RWPE1 (cell line): ENCODE data around the gene SERPINB6.

ENCODE experiments used
- CTCF ChIA-PET: fragments of 350-600 bp; sonication (Branson Sonifier 250); formaldehyde crosslinking; extraction: SDS; loops from one replicate; lab custom pipeline; 2021; lab: Yijun Ruan, JAX
- POLR2A ChIA-PET: fragments of 400-600 bp; formaldehyde crosslinking; extraction: SDS; loops from one replicate; lab custom pipeline; 2020; ENCODE audit warnings: antibody characterized with exemption; ENCODE audit not compliant: low non-redundant PET; lab: Yijun Ruan, JAX
- DNase-seq: peaks from one replicate; pipeline ENCODE4 v3.0.0; 2012; ENCODE audit warnings: low spot score
- H3K27ac ChIP-seq: fragments of 450-650 bp; 2 replicates; pipeline ENCODE4 v1.5.1; 2017
- CTCF ChIP-seq: fragments of 450-650 bp; conservative IDR thresholded peaks from 2 replicates; pipeline ENCODE4 v1.5.1; 2017; ENCODE audit warnings: low read depth, mild to moderate bottlenecking

SERPINB6 gene

DNA sequence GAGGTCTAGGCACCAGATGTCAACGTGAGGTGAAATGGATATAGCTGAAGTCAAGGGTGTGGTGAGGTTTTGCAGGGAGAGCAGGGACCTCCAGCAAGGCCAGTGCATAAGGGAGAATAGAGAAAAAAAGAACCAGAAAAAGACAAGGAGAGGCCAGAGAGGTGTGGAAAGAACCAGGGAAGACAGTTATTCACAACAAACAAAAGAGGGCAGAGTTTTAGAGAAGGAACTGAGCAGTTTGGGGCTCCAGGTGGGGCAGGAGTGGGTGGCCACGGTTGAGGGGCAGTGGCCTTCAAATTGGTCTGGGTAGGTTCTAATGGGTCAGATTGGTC lies 16.7 kb upstream of the SERPINB6 start:
- peak overlapping the region; percentile 100 for H3K27ac ChIP-seq
- no peak for TF ChIP-seq CTCF
- no peak for DNase-seq
- ChIA-PET CTCF (interaction anchor here (0.6 to 1.9 kb wide), 7 partner anchors 8 to 173 kb away, joined by 3 to 11 read pairs (median 3); no protein-coding TSS in a partner anchor), POLR2A (interaction anchor here (0.7 to 1.3 kb wide), 4 partner anchors 8 to 1433 kb away, joined by 3 to 4 read pairs (median 3); partner anchors contain the start of gene WRNIP1)

DNA sequence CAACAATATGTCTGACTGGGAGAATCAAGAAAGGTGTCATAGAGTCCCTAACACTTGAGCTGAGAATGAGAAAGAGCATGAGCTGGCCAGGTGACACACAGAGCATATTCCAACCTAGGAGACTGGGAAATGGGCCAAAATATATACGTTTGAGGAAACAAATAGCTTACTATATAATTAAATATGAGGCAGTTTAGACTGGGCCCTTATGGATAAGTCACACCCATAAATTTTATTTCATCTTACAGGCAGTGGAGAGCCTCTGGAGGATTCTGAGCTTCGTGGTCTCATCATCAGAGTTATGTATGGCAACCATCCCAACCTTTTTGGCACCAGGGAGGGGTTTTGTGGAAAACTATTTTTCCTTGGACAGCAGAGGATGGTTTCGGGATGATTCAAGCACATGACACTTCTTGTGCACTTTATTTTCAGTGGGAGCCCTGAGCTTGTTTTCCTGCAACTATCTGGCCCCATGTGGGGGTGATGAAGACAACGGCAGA lies 15.4 kb upstream of the SERPINB6 start:
- DNase-seq = no peak
- peak overlapping the region; percentile 100 for H3K27ac ChIP-seq
- TF ChIP-seq CTCF = no peak
- POLR2A ChIA-PET = interaction anchor here (0.6 kb wide), 1 partner anchor 484 kb away, joined by 3 read pairs; no protein-coding TSS in a partner anchor
- CTCF ChIA-PET = interaction anchor here (0.5 to 1.9 kb wide), 6 partner anchors 12 to 344 kb away, joined by 3 to 11 read pairs (median 3); no protein-coding TSS in a partner anchor

- no peak overlapping the region for H3K27ac ChIP-seq
- POLR2A ChIA-PET = no interaction called here
- CTCF ChIA-PET = interaction anchor here (0.5 to 0.6 kb wide), 2 partner anchors 266 to 714 kb away, joined by 3 read pairs; no protein-coding TSS in a partner anchor
- no peak for TF ChIP-seq CTCF
- DNase-seq = no peak
Observed at GRCh38 chr6:2984738-2985406, 13.5 kb upstream of the SERPINB6 start.

DNA sequence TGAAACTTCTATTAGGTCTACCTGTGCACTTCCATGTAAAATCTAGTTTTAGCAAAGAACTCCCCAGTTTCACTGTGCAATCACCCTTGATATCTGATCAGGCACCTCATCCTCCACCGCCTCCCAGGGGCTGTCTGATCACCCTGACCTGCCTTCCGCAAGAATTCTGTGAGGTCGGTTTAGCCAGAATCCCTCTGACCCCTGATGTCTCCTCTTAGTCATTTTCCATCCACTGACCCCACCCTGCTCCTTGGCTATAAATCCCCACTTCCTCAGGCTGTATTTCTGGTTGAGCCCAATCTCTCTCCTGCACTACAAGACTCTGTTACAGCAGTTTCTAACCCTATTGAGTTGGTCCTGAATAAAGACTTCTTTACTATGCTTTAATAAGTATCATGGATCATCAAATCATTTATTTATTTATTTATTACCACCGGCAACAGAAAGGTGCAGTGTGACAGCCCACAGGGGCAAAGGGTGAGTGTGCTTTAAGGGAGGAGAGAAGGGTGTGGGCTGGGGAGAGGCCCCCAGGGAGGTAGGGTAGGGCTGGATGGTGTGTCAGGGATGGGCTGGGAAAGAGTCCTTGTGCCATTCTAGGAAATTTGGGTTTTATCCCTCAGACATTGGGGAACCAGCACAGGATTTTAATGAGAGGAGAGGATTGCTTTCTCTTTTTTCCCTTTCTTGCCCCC lies 11.2 kb upstream of the SERPINB6 start:
- no peak for DNase-seq
- ChIA-PET CTCF (no interaction called here), POLR2A (no interaction called here)
- H3K27ac ChIP-seq = peak overlapping the region; percentile 55
- TF ChIP-seq CTCF = no peak

DNA sequence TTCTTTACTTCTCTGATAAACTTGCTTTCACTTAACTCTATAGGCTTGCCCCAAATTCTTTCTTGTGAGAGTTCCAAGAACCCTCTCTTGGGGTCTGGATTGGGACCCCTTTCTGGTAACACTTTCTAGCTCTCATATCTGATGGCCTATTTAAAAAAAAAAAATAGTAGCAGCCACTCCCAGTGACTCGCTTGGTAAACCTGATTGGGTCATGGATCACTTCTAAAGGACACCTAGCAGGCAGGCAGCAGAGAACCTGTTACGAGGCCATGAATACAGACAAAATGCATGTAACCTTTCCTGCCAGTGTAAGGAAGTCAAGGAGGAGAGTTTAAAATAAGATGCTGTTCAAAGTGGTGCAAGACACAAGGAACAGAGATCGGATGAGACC lies 9.1 kb upstream of the SERPINB6 start:
- no peak for TF ChIP-seq CTCF
- H3K27ac ChIP-seq = no peak overlapping the region
- no peak for DNase-seq
- ChIA-PET CTCF (interaction anchor here (1.0 to 1.4 kb wide), 2 partner anchors 8 to 28 kb away, joined by 5 to 6 read pairs; no protein-coding TSS in a partner anchor), POLR2A (interaction anchor here (0.6 to 0.7 kb wide), 2 partner anchors 8 to 22 kb away, joined by 3 read pairs; no protein-coding TSS in a partner anchor)

GRCh38 chr6:2979819-2980464 lies 8.6 kb upstream of the SERPINB6 start:
- DNase-seq = no peak
- no peak for TF ChIP-seq CTCF
- ChIA-PET CTCF (interaction anchor here (1.0 to 1.4 kb wide), 2 partner anchors 9 to 27 kb away, joined by 5 to 6 read pairs; no protein-coding TSS in a partner anchor), POLR2A (interaction anchor here (0.6 to 0.7 kb wide), 2 partner anchors 8 to 22 kb away, joined by 3 read pairs; no protein-coding TSS in a partner anchor)
- no peak overlapping the region for H3K27ac ChIP-seq
